ENCODE data around the gene THRB.

DNA sequence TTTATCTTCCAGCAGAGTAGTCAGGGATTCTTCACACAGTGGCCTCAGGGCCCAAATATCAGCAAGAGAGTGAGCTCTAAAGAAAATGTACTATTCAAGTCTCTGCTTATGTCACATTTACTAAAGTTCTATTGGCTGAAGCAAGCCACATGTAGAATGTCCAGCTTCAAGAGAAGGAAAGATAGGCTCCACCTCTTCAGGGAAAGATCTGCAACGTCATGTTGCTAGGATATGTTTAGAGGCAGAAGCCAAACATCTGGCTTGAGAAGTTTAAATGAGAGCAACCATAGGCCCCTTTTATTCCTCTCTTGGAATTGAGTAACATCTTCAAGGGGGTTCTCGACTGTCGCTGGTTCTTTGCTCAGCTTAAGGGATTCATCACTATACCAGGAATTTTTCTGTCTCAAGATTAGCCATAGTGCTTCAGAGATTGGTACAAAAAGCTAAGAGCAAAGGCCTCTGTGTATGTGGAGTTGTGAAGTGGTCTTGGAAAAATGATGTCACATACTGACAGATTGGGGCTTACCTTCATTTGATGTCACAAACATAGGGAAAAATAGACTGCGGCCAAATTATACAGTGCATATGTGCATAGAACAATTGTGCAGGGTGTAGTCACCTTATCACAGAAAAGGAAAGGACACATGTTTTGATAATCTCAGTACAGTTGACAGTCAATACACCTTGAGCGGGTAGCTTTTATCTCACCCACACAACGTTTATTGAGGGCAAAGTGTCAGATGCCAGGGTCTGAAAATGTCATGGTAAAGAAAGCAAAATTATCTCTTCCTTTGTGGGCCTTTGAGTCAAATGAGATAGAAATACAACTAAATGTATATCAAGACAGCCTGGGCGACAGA lies 11.3 kb upstream of the THRB start:
- no peak for TF ChIP-seq RFX5 (IDR thresholded peaks at IDR 0.05; ENCODE audit: low read length)
- TF ChIP-seq, protein P1, sequence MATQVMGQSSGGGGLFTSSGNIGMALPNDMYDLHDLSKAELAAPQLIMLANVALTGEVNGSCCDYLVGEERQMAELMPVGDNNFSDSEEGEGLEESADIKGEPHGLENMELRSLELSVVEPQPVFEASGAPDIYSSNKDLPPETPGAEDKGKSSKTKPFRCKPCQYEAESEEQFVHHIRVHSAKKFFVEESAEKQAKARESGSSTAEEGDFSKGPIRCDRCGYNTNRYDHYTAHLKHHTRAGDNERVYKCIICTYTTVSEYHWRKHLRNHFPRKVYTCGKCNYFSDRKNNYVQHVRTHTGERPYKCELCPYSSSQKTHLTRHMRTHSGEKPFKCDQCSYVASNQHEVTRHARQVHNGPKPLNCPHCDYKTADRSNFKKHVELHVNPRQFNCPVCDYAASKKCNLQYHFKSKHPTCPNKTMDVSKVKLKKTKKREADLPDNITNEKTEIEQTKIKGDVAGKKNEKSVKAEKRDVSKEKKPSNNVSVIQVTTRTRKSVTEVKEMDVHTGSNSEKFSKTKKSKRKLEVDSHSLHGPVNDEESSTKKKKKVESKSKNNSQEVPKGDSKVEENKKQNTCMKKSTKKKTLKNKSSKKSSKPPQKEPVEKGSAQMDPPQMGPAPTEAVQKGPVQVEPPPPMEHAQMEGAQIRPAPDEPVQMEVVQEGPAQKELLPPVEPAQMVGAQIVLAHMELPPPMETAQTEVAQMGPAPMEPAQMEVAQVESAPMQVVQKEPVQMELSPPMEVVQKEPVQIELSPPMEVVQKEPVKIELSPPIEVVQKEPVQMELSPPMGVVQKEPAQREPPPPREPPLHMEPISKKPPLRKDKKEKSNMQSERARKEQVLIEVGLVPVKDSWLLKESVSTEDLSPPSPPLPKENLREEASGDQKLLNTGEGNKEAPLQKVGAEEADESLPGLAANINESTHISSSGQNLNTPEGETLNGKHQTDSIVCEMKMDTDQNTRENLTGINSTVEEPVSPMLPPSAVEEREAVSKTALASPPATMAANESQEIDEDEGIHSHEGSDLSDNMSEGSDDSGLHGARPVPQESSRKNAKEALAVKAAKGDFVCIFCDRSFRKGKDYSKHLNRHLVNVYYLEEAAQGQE (IDR thresholded peaks at IDR 0.05; ENCODE audit: low read depth, low read length) = no peak
- TF ChIP-seq, protein P2, sequence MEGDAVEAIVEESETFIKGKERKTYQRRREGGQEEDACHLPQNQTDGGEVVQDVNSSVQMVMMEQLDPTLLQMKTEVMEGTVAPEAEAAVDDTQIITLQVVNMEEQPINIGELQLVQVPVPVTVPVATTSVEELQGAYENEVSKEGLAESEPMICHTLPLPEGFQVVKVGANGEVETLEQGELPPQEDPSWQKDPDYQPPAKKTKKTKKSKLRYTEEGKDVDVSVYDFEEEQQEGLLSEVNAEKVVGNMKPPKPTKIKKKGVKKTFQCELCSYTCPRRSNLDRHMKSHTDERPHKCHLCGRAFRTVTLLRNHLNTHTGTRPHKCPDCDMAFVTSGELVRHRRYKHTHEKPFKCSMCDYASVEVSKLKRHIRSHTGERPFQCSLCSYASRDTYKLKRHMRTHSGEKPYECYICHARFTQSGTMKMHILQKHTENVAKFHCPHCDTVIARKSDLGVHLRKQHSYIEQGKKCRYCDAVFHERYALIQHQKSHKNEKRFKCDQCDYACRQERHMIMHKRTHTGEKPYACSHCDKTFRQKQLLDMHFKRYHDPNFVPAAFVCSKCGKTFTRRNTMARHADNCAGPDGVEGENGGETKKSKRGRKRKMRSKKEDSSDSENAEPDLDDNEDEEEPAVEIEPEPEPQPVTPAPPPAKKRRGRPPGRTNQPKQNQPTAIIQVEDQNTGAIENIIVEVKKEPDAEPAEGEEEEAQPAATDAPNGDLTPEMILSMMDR (IDR thresholded peaks at IDR 0.05) = no peak
- TF ChIP-seq, protein P3, sequence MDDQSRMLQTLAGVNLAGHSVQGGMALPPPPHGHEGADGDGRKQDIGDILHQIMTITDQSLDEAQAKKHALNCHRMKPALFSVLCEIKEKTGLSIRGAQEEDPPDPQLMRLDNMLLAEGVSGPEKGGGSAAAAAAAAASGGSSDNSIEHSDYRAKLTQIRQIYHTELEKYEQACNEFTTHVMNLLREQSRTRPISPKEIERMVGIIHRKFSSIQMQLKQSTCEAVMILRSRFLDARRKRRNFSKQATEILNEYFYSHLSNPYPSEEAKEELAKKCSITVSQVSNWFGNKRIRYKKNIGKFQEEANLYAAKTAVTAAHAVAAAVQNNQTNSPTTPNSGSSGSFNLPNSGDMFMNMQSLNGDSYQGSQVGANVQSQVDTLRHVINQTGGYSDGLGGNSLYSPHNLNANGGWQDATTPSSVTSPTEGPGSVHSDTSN (IDR thresholded peaks at IDR 0.05) = no peak
- no peak for TF ChIP-seq CHD2 (IDR thresholded peaks at IDR 0.05; ENCODE audit: low read length, partially characterized antibody)
